Small intestine (tissue), 7 donors: ENCODE measurements around the gene CLIC6. TPM values are rescaled to one million over a fixed set of nuclear protein-coding genes. Genes with fewer than 3 reads are reported as not detected.
A peak's percentile ranks its signal among the peaks of the same experiment; 100 is the strongest.

Experiments
- DNase-seq, 2 donors: peaks; one replicate each; pipeline versions ENCODE4 v3.0.0 to v3.0.0-alpha.2; 2013
- FAIRE-seq: peaks from 2 replicates; lab custom pipeline; 2012; peaks lifted over from hg19 to GRCh38; lab: Jason Lieb, UNC
- H3K27ac ChIP-seq, 3 donors: one replicate each; pipeline ENCODE4 v1.5.1; 2013; ENCODE audit warnings: low read length in 2 of 3, mild to moderate bottlenecking in 2 of 3, control low read depth in 1 of 3, inconsistent platforms in 1 of 3, low read depth in 1 of 3, moderate library complexity in 1 of 3
- H3K27me3 ChIP-seq, 3 donors: one replicate each; pipeline ENCODE4 v1.6.1; 2013; ENCODE audit warnings: low read length in 3 of 3, inconsistent platforms in 1 of 3; ENCODE audit not compliant: control insufficient read depth in 3 of 3, insufficient read depth in 3 of 3
- H3K36me3 ChIP-seq, 3 donors: one replicate each; pipeline ENCODE4 v1.6.1; 2013; ENCODE audit warnings: low read length in 3 of 3, inconsistent platforms in 1 of 3, low read depth in 1 of 3, mild to moderate bottlenecking in 1 of 3, moderate library complexity in 1 of 3; ENCODE audit not compliant: control insufficient read depth in 3 of 3, insufficient read depth in 2 of 3
- H3K4me1 ChIP-seq, 3 donors: one replicate each; pipeline ENCODE4 v1.6.1; 2013; ENCODE audit warnings: low read length in 2 of 3, inconsistent platforms in 1 of 3, low read depth in 1 of 3, mild to moderate bottlenecking in 1 of 3, moderate library complexity in 1 of 3; ENCODE audit not compliant: control insufficient read depth in 3 of 3, insufficient read depth in 2 of 3
- H3K4me3 ChIP-seq, 3 donors: one replicate each; pipeline ENCODE4 v1.5.1; 2013; ENCODE audit warnings: low read length in 3 of 3, control low read depth in 1 of 3, inconsistent platforms in 1 of 3, low read depth in 1 of 3, mild to moderate bottlenecking in 1 of 3, moderate library complexity in 1 of 3
- H3K9me3 ChIP-seq, 2 donors: one replicate each; pipeline ENCODE4 v1.6.1; 2013; ENCODE audit warnings: low read depth in 1 of 2, low read length in 1 of 2; ENCODE audit not compliant: control insufficient read depth in 2 of 2, insufficient read depth in 1 of 2
- WGBS, 3 donors: extraction: QIAGEN DNeasy Blood & Tissue Kit; methylation state at CpG; one replicate each; pipeline ENCODE4 v1.1.7; 2013; 5-methylcytosine and 5-hydroxymethylcytosine counted together
- polyA plus RNA-seq, 4 donors: library from polyadenylated mRNA; stranded (reverse) in 3 of 4; unstranded in 1 of 4; fragments of 200-250 nt in 3 of 4; fragments of 120-200 nt in 1 of 4; gene quantifications; one replicate each; pipeline versions ENCODE4 v1.2.1 to v1.2.3, GENCODE V29; 2013
- donor health status: healthy with polysubstance abuse.
- donor health status: control.
- donor health status: control.
- donor health status: Bipolar disorder and iron deficiency.
- donor health status: healthy.

The CLIC6 gene
- polyA plus RNA-seq, 4 donors, result 0.22 to 13.8 (median 2.0) TPM

DNA sequence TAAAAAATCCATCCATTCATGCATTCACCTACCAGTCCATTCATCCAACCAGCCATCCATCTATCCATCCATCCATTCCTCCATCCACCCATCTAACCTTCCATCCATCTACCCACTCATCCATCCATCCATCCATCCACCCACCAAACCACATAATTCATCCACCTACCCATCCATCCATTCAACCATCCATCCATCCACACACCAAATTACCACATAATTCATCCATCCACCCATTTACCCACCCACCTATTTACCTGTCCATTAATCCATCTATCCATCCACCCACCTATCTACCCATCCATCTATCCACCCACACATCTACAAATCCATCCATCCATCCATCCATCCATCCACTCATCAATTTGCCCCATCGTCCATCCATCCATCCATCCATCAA, 71.4 kb downstream of the CLIC6 start:
- Histone ChIP-seq H3K4me1 (no peaks in the 10 kb centered on the region), H3K36me3 (no peaks in the 10 kb centered on the region), H3K9me3 (no peaks in the 10 kb centered on the region), H3K4me3 (no peak overlapping the region), H3K27ac (no peak overlapping the region), H3K27me3 (no peaks in the 10 kb centered on the region)
- FAIRE-seq (no peak), DNase-seq (no peak)
- 81 to 93% (median 84%) methylated on average over 1 of the region's 1 CpG for WGBS, 3 donors

DNA sequence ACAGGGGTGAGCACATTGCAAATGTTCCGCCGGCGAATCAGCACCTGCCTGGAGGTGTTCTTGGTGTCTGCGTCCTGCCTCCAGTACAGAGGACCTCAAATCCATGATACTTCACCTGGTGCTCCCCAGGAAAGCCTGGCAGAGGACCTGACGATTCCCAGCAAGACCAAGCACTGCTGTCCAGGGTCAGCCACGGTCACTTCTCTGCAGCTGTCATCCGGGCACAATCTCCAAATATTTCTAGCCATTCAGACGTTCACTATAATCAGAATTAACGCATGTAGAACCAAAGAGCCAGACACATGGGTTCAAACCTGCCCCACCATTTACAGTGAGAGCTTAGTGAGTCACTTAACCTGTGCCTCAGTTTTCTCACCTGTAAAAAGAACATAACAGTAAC, 74.5 kb downstream of the CLIC6 start:
- H3K27me3 ChIP-seq, result no peaks in the 10 kb centered on the region
- no peaks in the 10 kb centered on the region for H3K4me1 ChIP-seq
- no peak for FAIRE-seq
- H3K4me3 ChIP-seq, result no peak overlapping the region
- no peak for DNase-seq
- no peak overlapping the region for H3K27ac ChIP-seq
- no peaks in the 10 kb centered on the region for H3K9me3 ChIP-seq
- 84 to 90% (median 89%) methylated on average over 9 of the region's 9 CpGs for WGBS, 3 donors
- H3K36me3 ChIP-seq, result no peaks in the 10 kb centered on the region

DNA sequence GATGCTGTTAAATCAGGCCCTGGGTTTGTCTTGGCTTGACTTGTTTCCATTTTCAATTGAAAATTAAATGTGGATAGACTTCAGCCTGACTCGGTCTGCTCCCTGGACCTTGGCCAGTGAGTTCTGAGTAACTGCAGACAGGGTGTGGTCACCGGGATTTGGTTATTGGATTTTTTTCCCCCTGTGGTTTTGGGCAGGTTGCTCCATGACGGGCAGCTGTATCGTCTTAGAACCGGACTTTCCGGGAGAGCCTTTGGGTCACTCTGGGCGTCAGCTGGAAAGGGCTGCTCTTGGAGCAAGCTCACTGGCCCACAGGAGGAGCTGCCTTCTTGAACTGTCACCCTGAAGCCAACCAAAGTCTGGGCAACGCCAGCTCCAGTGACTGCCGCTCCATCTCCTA, 75.0 kb downstream of the CLIC6 start:
- FAIRE-seq (no peak), DNase-seq (peak in 1 of 2 donors; percentile 51)
- Histone ChIP-seq H3K36me3 (no peaks in the 10 kb centered on the region), H3K4me1 (no peaks in the 10 kb centered on the region), H3K27me3 (no peaks in the 10 kb centered on the region), H3K9me3 (no peaks in the 10 kb centered on the region), H3K27ac (no peak overlapping the region), H3K4me3 (no peak overlapping the region)
- WGBS, 3 donors, result 24 to 57% (median 47%) methylated on average over 9 of the region's 9 CpGs

DNA sequence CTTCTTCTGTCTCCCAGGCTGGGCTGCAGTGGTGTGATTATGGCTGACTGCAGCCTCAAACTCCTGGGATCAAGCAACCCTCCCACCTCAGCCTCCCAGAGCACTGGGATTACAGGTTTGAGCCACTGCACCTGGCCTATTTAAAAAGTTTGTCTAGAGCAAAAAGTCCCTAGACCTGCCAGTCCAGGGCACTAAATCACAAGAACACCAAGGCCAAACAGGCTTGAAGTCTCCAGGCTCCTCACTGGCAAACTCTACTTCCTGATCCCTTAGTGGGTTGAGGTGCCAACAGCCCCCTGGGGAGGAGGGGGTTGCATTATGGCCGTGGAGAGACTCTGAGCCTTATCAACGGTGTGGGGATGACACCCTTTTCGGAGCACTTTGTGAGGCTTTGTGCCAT, 76.0 kb downstream of the CLIC6 start:
- no peak for FAIRE-seq
- no peaks in the 10 kb centered on the region for H3K9me3 ChIP-seq
- no peak for DNase-seq
- WGBS, 3 donors, result 1 to 29% (median 7%) methylated on average over 3 of the region's 3 CpGs
- H3K4me1 ChIP-seq, result no peaks in the 10 kb centered on the region
- H3K36me3 ChIP-seq, result no peaks in the 10 kb centered on the region
- H3K4me3 ChIP-seq, result no peak overlapping the region
- H3K27me3 ChIP-seq, result no peaks in the 10 kb centered on the region
- no peak overlapping the region for H3K27ac ChIP-seq

DNA sequence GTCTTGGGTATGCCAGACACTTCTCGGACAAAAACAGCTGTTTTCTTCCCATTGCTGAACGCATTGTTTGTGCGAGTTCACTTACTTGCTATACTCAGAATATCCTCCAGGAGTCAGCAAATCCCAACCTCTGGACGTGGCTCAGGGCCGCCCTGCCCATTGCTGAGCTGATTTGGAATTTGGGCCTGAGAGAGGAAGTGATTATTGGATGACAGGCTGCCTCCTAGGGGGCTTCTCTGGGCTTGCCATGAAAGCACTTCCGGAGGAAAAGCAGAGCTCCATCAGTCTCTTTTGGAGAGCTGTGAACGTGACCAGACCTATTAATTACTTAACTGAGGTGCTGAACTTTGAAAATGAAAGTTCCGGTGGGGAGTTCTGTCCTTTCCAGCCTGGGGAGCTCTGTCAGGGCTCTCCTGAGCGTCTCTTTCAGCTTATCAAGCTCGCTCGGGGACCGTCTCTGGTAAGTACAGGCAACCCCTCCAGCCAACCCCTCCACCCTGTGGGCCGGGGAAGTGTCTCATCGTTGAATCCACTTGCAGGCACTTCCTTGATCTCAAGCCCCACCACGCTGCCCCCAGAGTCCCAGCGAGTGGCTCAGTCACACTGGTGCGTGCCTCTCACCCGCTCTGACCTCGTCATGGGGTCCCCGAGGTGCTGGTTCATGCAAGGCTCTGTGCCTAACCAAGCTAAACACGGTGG, 76.9 kb downstream of the CLIC6 start:
- 33 to 43% (median 38%) methylated on average over 21 of the region's 21 CpGs for WGBS, 3 donors
- H3K4me3 ChIP-seq, result peak overlapping the region in 1 of 3 donors; percentile 23
- no peak for FAIRE-seq

DNA sequence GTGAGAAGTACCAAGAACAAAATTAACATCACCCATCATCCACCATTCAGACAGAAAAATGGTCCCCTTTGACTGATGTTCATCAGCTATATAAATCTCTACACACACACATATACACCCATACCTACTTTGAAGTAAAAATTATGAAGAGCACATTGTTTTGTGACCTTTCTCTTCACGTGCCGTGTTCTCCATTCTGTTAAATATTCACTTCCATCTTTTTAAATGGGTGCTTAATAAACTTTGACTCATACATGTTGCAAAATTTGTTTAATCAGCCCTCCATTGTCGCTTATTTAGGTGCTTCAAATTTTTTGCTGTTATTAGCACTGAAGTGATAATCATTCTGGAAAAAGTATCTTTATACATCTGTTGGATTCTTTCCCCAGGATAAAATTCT, 80.1 kb downstream of the CLIC6 start:
- DNase-seq (no peak), FAIRE-seq (no peak)
- no peaks in the 10 kb centered on the region for H3K9me3 ChIP-seq
- H3K4me1 ChIP-seq, result no peaks in the 10 kb centered on the region
- no peak overlapping the region for H3K27ac ChIP-seq
- no peak overlapping the region for H3K4me3 ChIP-seq
- H3K36me3 ChIP-seq, result no peaks in the 10 kb centered on the region
- 7 to 62% (median 31%) methylated on average over 3 of the region's 3 CpGs for WGBS, 3 donors
- H3K27me3 ChIP-seq, result no peaks in the 10 kb centered on the region

More for the DNA sequence above, 76.9 kb downstream of the CLIC6 start:
- Histone ChIP-seq H3K27me3 (no peaks in the 10 kb centered on the region), H3K27ac (no peak overlapping the region), H3K36me3 (no peaks in the 10 kb centered on the region), H3K4me1 (no peaks in the 10 kb centered on the region), H3K9me3 (no peaks in the 10 kb centered on the region)
- peak; percentile 76 to 83 for DNase-seq

DNA sequence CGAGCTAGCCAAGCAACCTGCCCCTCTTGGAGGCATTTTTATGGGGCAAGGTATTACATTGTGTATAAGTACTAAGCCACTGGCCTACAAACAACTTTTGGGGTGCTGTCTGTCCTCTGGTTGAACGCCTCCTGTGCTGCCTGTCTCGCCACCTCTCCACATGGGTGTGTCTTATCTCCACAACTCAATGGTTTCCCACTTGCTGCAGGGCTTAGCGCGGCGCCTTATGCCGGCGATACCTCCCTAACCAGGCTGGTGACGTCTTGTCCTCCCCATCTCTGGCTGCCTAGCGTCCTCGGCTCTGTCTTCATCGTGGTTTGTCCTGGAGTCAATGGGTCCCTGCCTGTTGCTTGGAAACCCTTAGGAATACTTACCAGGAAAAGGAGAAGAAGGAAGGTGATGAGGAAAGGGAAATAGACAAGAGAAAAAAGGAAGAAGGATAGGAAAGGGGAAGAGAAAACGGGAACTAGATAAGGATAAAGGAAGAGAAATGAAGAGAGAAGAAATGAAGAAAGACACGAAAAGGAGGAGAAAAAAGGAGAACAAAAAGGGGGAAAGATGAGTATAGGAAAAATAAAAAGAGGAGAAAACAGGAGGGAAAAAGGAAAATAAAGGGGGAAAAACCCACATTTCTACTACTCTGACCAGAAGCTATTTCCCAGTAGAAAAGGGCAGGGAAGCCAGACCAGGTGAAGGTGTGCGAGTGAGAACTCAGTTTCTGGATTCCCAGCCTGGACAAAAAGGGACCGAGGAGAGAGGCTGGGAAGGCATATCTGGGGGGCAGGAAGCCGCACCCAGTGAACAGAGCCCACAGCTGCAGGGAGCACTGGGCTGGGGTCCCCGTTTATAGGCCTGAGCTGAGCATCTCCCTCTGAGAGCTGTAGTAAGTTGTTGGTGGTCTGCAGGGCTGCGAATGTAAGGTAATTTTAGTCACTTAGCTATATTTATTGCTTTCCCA, 86.2 kb downstream of the CLIC6 start:
- Histone ChIP-seq H3K4me1 (no peaks in the 10 kb centered on the region), H3K36me3 (no peaks in the 10 kb centered on the region), H3K27me3 (no peaks in the 10 kb centered on the region), H3K4me3 (no peak overlapping the region), H3K9me3 (no peaks in the 10 kb centered on the region), H3K27ac (no peak overlapping the region)
- FAIRE-seq (no peak), DNase-seq (no peak)
- 82 to 85% (median 85%) methylated on average over 19 of the region's 19 CpGs for WGBS, 3 donors

DNA sequence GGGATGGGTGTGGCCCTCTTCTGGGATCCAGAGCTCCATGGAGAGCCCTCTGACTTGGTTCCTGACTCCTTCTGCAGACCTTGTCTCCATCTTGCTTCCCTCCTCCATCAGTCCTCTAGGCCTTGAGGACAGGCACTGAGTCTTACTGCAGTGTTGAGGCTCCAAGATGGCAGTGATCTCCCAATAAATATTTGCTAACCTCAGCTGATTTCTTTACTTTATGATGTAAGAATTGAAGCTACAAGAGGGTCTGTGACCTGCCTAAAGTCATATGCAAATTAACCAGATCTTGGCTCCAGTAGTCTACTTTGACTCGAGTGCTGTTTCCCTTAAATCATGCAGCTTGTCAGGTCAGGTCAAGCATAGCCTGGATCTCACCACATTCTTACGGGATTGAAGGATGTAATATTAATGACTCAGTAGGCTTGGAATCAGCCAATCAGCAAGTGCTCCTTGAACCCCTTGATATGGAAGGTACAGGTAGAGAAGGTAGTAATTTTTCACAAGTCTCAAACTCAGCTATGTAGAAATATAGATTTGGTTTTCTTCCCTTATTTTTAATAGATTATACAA, 93.0 kb downstream of the CLIC6 start:
- H3K36me3 ChIP-seq, result no peaks in the 10 kb centered on the region
- no peak for FAIRE-seq
- peaks cover 0 to 7% of the 10 kb centered on the region in 2 donors for H3K9me3 ChIP-seq
- H3K27ac ChIP-seq, result no peak overlapping the region
- no peak for DNase-seq
- no peaks in the 10 kb centered on the region for H3K4me1 ChIP-seq
- no peak overlapping the region for H3K4me3 ChIP-seq
- no peaks in the 10 kb centered on the region for H3K27me3 ChIP-seq
- WGBS, 3 donors, result 77 to 95% (median 87%) methylated on average over 2 of the region's 2 CpGs
